ENCODE measurements around the gene OTUD4. TPM values are rescaled to one million over a fixed set of nuclear protein-coding genes. Genes with fewer than 3 reads are reported as not detected.

OTUD4 gene
- total RNA-seq, 1 donor from 2014 or later, result 21.8 TPM

GRCh38 chr4:145125396-145125795, 55.0 kb downstream of the OTUD4 start:
- DNase-seq (ENCODE audit: low read depth in 2 of 2), result no peak

GRCh38 chr4:145108128-145108527, 72.3 kb downstream of the OTUD4 start:
- DNase-seq (ENCODE audit: low read depth in 2 of 2), result no peak

GRCh38 chr4:145107126-145107525, 73.3 kb downstream of the OTUD4 start:
- peak; percentile 20 to 77 for DNase-seq (ENCODE audit: low read depth in 2 of 2)

GRCh38 chr4:145103496-145103895, 76.9 kb downstream of the OTUD4 start:
- peak in 1 of 2 donors; percentile 35 for DNase-seq (ENCODE audit: low read depth in 2 of 2)

GRCh38 chr4:145102619-145103018, 77.8 kb downstream of the OTUD4 start:
- no peak for DNase-seq (ENCODE audit: low read depth in 2 of 2)

- DNase-seq (ENCODE audit: low read depth in 2 of 2), result no peak
Measured at GRCh38 chr4:145101091-145101490, 79.3 kb downstream of the OTUD4 start.

GRCh38 chr4:145099653-145100052, 80.7 kb downstream of the OTUD4 start:
- DNase-seq (ENCODE audit: low read depth in 2 of 2), result peak; percentile 16 to 62

GRCh38 chr4:145098675-145099037, 81.7 kb downstream of the OTUD4 start:
- DNase-seq (ENCODE audit: low read depth in 2 of 2), result peak; percentile 73 to 84

GRCh38 chr4:145097821-145098674, 82.3 kb downstream of the OTUD4 start, which contains the start of the genes ABCE1 and ANAPC10:
Gene ABCE1, plus strand, starts transcription at chr4:145098311. Its CDS starts 6,102 bp downstream, at chr4:145104413.
Gene ANAPC10, minus strand, starts transcription at chr4:145098196. Its CDS starts 2,097 bp downstream, at chr4:145096099.
- peak; percentile 99 to 100 for DNase-seq (ENCODE audit: low read depth in 2 of 2)

- DNase-seq (ENCODE audit: low read depth in 2 of 2), result no peak
Measured at GRCh38 chr4:145097331-145097820, 83.0 kb downstream of the OTUD4 start.

GRCh38 chr4:145093638-145094037, 86.8 kb downstream of the OTUD4 start:
- DNase-seq (ENCODE audit: low read depth in 2 of 2), result no peak

GRCh38 chr4:145090380-145090779, 90.0 kb downstream of the OTUD4 start:
- DNase-seq (ENCODE audit: low read depth in 2 of 2), result no peak

GRCh38 chr4:145083891-145084605, 96.3 kb downstream of the OTUD4 start:
- DNase-seq (ENCODE audit: low read depth in 2 of 2), result no peak

Other genes with a start within 250 kb of the OTUD4 start
- 14.6 and 20.8 TPM in 2 replicates for gene ANAPC10, start 82.4 kb downstream of the OTUD4 start, total RNA-seq
- 82.6 and 104 TPM in 2 replicates for gene ABCE1, start 82.3 kb downstream of the OTUD4 start, total RNA-seq